Measurements from ENCODE around the gene SLC39A10.

Gene SLC39A10

DNA sequence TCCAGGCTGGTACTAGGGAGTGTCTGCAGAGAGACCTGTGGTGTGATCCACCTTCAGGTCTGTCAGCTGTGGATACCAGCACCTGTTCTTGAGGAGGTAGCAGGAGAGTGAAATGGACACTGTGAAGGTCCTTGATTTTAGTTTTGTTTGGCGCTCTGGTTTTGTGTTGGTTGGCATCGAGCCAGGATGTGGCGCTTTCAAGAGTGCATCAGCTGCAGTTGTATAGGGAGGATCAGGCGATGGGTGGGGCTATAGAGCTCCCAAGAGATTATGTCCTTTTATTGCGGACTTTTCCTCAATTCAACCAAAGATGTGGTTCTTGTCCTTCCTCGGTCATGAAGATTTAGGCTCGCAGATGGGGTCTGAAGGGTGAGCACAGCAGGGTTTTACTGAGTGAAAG is 37.5 kb downstream of the SLC39A10 start:
- no peak for TF ChIP-seq EZH2 (IDR thresholded peaks at IDR 0.05)
- TF ChIP-seq POLR2AphosphoS5 (IDR thresholded peaks at IDR 0.05; ENCODE audit: borderline replicate concordance, low read depth, low read length), result no peak
- no peak for TF ChIP-seq FOXP2 (optimal IDR thresholded peaks at IDR 0.05; ENCODE audit: control extremely low read depth, extremely low read length, insufficient read depth)
- Histone ChIP-seq H3K4me3 (no peak overlapping the region), H3K27ac (no peak overlapping the region), H3K9ac (ENCODE audit: insufficient read length) (no peak overlapping the region), H3K36me3 (ENCODE audit: insufficient read depth, low read length) (peaks cover 12% of the 10 kb centered on the region), H3K9me3 (ENCODE audit: low read depth, low read length) (no peaks in the 10 kb centered on the region)
- no peak for DNase-seq (ENCODE audit: low read depth, low spot score)

DNA sequence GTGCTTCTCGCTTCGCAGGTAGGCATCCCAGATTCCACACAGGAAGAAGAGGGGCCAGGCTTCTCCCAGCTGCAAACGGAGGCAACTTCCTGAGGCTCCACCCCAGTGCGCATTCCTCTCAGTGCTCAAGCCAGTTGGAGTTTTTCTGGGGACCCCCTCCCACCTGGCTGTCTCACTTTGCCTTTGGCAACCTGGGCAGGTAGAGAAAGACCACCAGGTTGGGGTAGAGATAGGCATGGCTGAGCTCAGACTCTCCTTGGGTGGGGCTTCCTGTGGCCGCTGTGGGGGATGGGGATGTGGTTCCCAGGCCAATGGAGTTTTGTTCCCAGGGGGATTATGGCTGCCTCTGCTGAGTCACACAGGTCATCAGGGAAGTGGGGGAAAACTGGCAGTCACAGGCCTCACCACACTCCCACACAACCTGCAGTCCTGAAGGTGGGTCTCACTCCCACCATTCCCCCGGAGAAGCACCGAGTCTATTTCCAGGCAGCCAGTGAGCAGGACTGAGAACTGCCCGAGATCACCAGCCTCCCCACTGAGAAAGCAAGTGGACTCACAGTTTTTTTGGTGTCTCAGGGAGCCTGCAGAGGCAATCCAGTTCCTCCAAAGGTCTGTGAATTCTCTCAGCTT is 38.1 kb downstream of the SLC39A10 start:
- Histone ChIP-seq H3K27ac (no peak overlapping the region), H3K36me3 (ENCODE audit: insufficient read depth, low read length) (peaks cover 12% of the 10 kb centered on the region), H3K9me3 (ENCODE audit: low read depth, low read length) (0 out of 2 replicates have a peak, but pooled peaks cover 2% of the 10 kb centered on the region), H3K4me3 (no peak overlapping the region), H3K9ac (ENCODE audit: insufficient read length) (no peak overlapping the region)
- no peak for DNase-seq (ENCODE audit: low read depth, low spot score)
- TF ChIP-seq FOXP2 (optimal IDR thresholded peaks at IDR 0.05; ENCODE audit: control extremely low read depth, extremely low read length, insufficient read depth) (no peak), EZH2 (IDR thresholded peaks at IDR 0.05) (no peak), POLR2AphosphoS5 (IDR thresholded peaks at IDR 0.05; ENCODE audit: borderline replicate concordance, low read depth, low read length) (no peak)

DNA sequence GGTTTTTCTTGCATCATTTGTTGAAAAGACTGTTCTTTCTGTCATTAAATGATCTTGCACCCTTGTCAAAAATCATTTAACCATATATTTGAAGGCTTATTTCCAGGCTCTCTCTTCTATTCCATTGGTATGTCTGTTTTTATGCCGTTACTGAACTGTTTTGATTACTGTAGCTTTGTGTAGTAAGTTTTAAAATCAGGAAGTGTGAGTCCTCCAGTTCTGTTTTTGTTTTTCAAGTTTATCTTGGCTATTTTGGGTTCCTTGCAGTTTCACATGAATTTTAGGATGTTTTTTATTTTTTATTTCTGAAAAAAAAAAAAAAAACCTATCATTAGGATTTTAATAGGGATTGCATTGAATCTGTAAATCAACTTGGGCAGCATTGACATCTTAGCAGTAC is 39.0 kb downstream of the SLC39A10 start:
- H3K9me3 ChIP-seq (ENCODE audit: low read depth, low read length), result 0 out of 2 replicates have a peak, but pooled peaks cover 2% of the 10 kb centered on the region
- H3K4me3 ChIP-seq, result no peak overlapping the region
- no peak overlapping the region for H3K27ac ChIP-seq

DNA sequence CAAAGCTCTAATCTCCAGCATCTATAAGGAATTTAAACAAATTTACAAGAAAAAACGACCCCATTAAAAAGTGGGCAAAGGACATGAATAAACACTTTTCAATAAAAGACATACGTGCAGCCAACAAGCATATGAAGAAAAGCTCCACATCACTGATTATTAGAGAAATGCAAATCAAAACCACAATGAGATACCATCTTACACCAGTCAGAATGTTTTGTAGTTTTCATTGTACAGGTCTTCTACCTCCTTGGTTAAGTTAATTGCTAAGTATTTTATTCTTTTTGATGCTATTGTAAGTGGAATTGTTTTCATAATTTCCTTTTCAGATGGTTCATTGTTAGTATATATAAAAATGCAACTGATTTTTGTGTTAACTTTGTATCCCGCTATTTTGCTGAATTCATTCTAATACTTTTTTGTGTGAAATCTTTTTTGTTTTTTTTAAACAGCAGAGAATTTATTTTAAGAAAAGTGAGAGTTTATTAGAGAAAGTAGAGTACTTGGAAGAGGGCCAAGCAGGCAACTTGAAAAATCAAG is 40.7 kb downstream of the SLC39A10 start:
- Histone ChIP-seq H3K4me3 (no peak overlapping the region), H3K36me3 (ENCODE audit: insufficient read depth, low read length) (peaks cover 7% of the 10 kb centered on the region; the same call in 1 of the 2 replicates), H3K9ac (ENCODE audit: insufficient read length) (no peak overlapping the region), H3K9me3 (ENCODE audit: low read depth, low read length) (0 out of 2 replicates have a peak, but pooled peaks cover 2% of the 10 kb centered on the region), H3K27ac (no peak overlapping the region)
- TF ChIP-seq EZH2 (IDR thresholded peaks at IDR 0.05), result no peak
- TF ChIP-seq FOXP2 (optimal IDR thresholded peaks at IDR 0.05; ENCODE audit: control extremely low read depth, extremely low read length, insufficient read depth), result no peak
- no peak for TF ChIP-seq POLR2AphosphoS5 (IDR thresholded peaks at IDR 0.05; ENCODE audit: borderline replicate concordance, low read depth, low read length)
- peak; percentile 26 for DNase-seq (ENCODE audit: low read depth, low spot score)

More for the DNA sequence above, 39.0 kb downstream of the SLC39A10 start:
- no peak for TF ChIP-seq POLR2AphosphoS5 (IDR thresholded peaks at IDR 0.05; ENCODE audit: borderline replicate concordance, low read depth, low read length)
- no peak for TF ChIP-seq EZH2 (IDR thresholded peaks at IDR 0.05)
- no peak for TF ChIP-seq FOXP2 (optimal IDR thresholded peaks at IDR 0.05; ENCODE audit: control extremely low read depth, extremely low read length, insufficient read depth)
- no peak overlapping the region for H3K9ac ChIP-seq (ENCODE audit: insufficient read length)
- no peak for DNase-seq (ENCODE audit: low read depth, low spot score)
- peaks cover 7% of the 10 kb centered on the region; the same call in 1 of the 2 replicates for H3K36me3 ChIP-seq (ENCODE audit: insufficient read depth, low read length)

DNA sequence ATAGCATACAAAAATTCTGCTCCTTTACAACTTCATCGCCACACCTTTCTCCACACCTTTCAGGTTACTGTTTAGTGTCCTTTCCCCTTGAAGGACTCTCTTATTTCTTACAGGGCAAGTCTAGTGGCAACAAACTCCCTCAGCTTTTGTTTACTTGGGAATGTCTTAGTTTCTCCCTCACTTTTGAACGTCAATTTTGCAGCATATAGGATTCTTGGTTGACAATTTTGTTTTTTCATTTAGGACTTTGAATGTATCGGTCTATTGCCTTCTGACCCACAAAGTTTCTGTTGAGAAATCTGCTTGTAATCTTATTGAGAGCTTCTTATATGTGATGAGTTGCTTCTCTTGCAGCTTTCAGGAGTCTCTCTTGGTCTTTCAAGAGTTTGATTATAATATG is 43.5 kb downstream of the SLC39A10 start:
- no peak overlapping the region for H3K27ac ChIP-seq
- no peak for TF ChIP-seq POLR2AphosphoS5 (IDR thresholded peaks at IDR 0.05; ENCODE audit: borderline replicate concordance, low read depth, low read length)
- TF ChIP-seq EZH2 (IDR thresholded peaks at IDR 0.05), result no peak
- TF ChIP-seq FOXP2 (optimal IDR thresholded peaks at IDR 0.05; ENCODE audit: control extremely low read depth, extremely low read length, insufficient read depth), result no peak
- DNase-seq (ENCODE audit: low read depth, low spot score), result no peak
- H3K4me3 ChIP-seq, result no peak overlapping the region
- H3K9me3 ChIP-seq (ENCODE audit: low read depth, low read length), result 0 out of 2 replicates have a peak, but pooled peaks cover 2% of the 10 kb centered on the region
- H3K36me3 ChIP-seq (ENCODE audit: insufficient read depth, low read length), result peaks cover 3% of the 10 kb centered on the region; the same call in 1 of the 2 replicates
- H3K9ac ChIP-seq (ENCODE audit: insufficient read length), result no peak overlapping the region

DNA sequence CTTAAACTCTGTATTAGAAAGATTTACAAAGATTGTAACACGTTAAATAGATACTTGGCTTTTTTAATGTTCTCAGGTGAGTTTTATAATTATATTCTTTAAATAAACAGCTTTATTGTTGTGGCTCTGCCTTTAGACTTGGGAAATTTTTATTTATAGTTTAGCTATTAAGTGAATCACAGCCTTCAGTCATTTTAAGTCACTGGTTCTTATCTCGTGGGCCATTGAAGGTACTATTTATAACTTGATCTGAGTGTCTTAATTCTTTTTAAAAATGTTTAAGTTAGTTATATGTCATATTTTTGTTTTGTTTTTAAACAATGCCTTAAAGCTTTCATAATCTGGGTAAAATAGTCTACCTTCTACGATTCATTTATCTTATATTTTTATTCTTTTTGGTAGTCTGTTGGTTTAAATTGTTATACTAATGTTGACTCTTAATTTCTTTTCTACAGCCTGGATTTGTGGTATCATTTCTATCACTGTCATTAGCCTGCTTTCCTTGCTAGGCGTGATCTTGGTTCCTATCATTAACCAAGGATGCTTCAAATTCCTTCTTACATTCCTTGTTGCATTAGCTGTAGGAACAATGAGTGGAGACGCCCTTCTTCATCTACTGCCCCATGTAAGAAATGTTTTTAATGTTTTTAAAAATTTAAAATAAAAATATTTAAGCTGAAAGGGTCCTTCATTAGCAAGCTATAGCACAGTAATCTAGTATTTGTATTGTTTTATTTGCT is 49.3 kb downstream of the SLC39A10 start:
- no peak for DNase-seq (ENCODE audit: low read depth, low spot score)
- no peaks in the 10 kb centered on the region for H3K36me3 ChIP-seq (ENCODE audit: insufficient read depth, low read length)
- H3K9me3 ChIP-seq (ENCODE audit: low read depth, low read length), result no peaks in the 10 kb centered on the region
- no peak overlapping the region for H3K27ac ChIP-seq
- TF ChIP-seq POLR2AphosphoS5 (IDR thresholded peaks at IDR 0.05; ENCODE audit: borderline replicate concordance, low read depth, low read length), result no peak
- no peak for TF ChIP-seq EZH2 (IDR thresholded peaks at IDR 0.05)
- TF ChIP-seq FOXP2 (optimal IDR thresholded peaks at IDR 0.05; ENCODE audit: control extremely low read depth, extremely low read length, insufficient read depth), result no peak
- no peak overlapping the region for H3K9ac ChIP-seq (ENCODE audit: insufficient read length)
- H3K4me3 ChIP-seq, result no peak overlapping the region

DNA sequence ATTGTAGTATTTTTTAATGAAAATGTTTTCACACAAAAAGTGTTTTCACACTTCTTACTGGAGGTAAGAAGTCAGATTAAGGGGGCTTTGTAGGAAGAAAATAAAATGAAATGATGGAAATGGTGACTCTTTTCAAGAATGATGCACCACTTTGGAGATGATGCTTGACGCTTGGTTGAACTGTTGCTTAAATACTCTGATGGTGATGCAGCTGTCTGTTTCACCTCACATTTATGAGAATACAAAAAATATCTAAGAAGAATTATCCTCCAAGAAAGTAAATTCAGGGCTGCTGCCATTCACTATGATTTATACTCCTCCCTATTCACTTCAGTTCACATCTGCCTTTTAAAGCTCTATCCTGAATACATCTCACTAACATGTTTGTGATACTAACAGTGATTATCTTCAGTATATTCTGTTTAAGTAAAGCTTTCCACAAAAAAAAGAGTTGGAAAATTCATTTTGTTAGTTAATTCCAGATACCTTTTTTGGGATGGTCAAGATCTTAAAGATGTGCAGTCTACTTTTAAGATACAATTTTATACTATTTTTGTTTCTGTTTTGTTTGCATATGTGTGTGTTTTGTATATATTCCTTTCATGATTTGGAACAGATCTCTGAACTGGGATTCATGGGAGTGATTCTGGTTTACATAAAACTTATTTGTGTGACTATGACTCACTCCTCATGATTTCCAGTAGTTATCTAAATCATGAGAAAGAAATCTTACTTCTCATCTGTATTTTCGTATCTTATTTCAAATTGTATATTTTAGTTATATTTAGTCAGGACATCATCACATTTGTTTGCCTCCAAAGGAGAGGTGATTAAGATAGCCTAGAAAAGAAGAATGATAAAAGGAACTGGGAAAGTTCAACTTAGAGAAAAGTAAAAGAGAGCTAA is 53.1 kb downstream of the SLC39A10 start:
- Histone ChIP-seq H3K4me3 (no peak overlapping the region), H3K9ac (ENCODE audit: insufficient read length) (no peak overlapping the region), H3K9me3 (ENCODE audit: low read depth, low read length) (no peaks in the 10 kb centered on the region), H3K36me3 (ENCODE audit: insufficient read depth, low read length) (peaks cover 9% of the 10 kb centered on the region; the same call in 1 of the 2 replicates), H3K27ac (no peak overlapping the region)
- DNase-seq (ENCODE audit: low read depth, low spot score), result no peak
- TF ChIP-seq FOXP2 (optimal IDR thresholded peaks at IDR 0.05; ENCODE audit: control extremely low read depth, extremely low read length, insufficient read depth) (no peak), POLR2AphosphoS5 (IDR thresholded peaks at IDR 0.05; ENCODE audit: borderline replicate concordance, low read depth, low read length) (no peak), EZH2 (IDR thresholded peaks at IDR 0.05) (no peak)

Measured in SK-N-MC (cell line).